Measurements from ENCODE around the gene ZCCHC8.
"Not testable (repeated sequence)": the region's sequence is repeated elsewhere in the genome, so short reads cannot be mapped to it uniquely, and the experiment has no call there.

The ZCCHC8 gene

GRCh38 chr12:122471324-122472226, 29.2 kb downstream of the ZCCHC8 start:
- no peak for TF ChIP-seq Cebpa-rat (IDR thresholded peaks at IDR 0.05)
- Histone ChIP-seq H3K9me3 (replicated peaks in 1 of 11) (no peaks in the 10 kb centered on the region), H3K4me2 (no peak overlapping the region; a peak in 1 of 22 replicates), H3K27ac (no peak overlapping the region; a peak in 2 of 22 replicates), H3K9ac (no peak overlapping the region), H4K20me1 (peaks cover 0 to 35% (median 11%) of the 10 kb centered on the region in 11 experiments; a peak in 14 of 22 replicates), H3K4me1 (peaks cover 0 to 15% (median 8%) of the 10 kb centered on the region in 10 experiments; a peak in 10 of 20 replicates), H3K27me3 (no peaks in the 10 kb centered on the region), H3K4me3 (no peak overlapping the region), H3K36me3 (peaks cover 45 to 59% (median 53%) of the 10 kb centered on the region in 11 experiments)

- Histone ChIP-seq H3K4me1 (peaks cover 0 to 19% (median 8%) of the 10 kb centered on the region in 10 experiments; a peak in 11 of 20 replicates), H4K20me1 (peaks cover 0 to 32% (median 11%) of the 10 kb centered on the region in 11 experiments; a peak in 14 of 22 replicates), H3K36me3 (peaks cover 35 to 49% (median 43%) of the 10 kb centered on the region in 11 experiments)
- H3K27me3 ChIP-seq; H3K4me3 ChIP-seq; H3K27ac ChIP-seq; H3K9ac ChIP-seq; H3K9me3 ChIP-seq (replicated peaks in 1 of 11); H3K4me2 ChIP-seq: not testable (repeated sequence)
Measured at GRCh38 chr12:122470576-122470975, 30.2 kb downstream of the ZCCHC8 start.

- H3K27ac ChIP-seq = not testable (repeated sequence)
- peaks cover 0 to 25% (median 11%) of the 10 kb centered on the region in 11 experiments; a peak in 13 of 22 replicates for H4K20me1 ChIP-seq
Measured at GRCh38 chr12:122469856-122470255, 30.9 kb downstream of the ZCCHC8 start.

GRCh38 chr12:122467983-122468382, 32.7 kb downstream of the ZCCHC8 start:
- Histone ChIP-seq H3K27ac (no peak overlapping the region), H3K9me3 (replicated peaks in 1 of 11) (no peaks in the 10 kb centered on the region), H3K9ac (no peak overlapping the region), H3K27me3 (no peaks in the 10 kb centered on the region), H3K4me3 (no peak overlapping the region), H3K4me1 (peaks cover 0 to 9% (median 0%) of the 10 kb centered on the region in 10 experiments; a peak in 5 of 20 replicates), H4K20me1 (peaks cover 0 to 11% (median 0%) of the 10 kb centered on the region in 11 experiments; a peak in 7 of 22 replicates), H3K36me3 (peaks cover 9 to 23% (median 17%) of the 10 kb centered on the region in 11 experiments; a peak in 21 of 22 replicates), H3K4me2 (no peak overlapping the region)
- no peak for TF ChIP-seq Cebpa-rat (IDR thresholded peaks at IDR 0.05)

More at GRCh38 chr12:122469856-122470255, 30.9 kb downstream of the ZCCHC8 start:
- H3K27me3 ChIP-seq; H3K4me3 ChIP-seq; H3K4me2 ChIP-seq; H3K9me3 ChIP-seq (replicated peaks in 1 of 11); H3K9ac ChIP-seq: not testable (repeated sequence)
- peaks cover 28 to 42% (median 36%) of the 10 kb centered on the region in 11 experiments for H3K36me3 ChIP-seq
- peaks cover 0 to 19% (median 8%) of the 10 kb centered on the region in 10 experiments; a peak in 11 of 20 replicates for H3K4me1 ChIP-seq

- H3K4me2 ChIP-seq; H3K9ac ChIP-seq; H4K20me1 ChIP-seq; H3K9me3 ChIP-seq (replicated peaks in 1 of 11); H3K27me3 ChIP-seq; H3K36me3 ChIP-seq; H3K4me3 ChIP-seq; H3K27ac ChIP-seq: not testable (repeated sequence)
- TF ChIP-seq Cebpa-rat (IDR thresholded peaks at IDR 0.05) = 0 out of 22 replicates have a peak, but pooled peaks of 2 of the 11 experiments have one; percentile 28
- peaks cover 0 to 13% (median 3%) of the 10 kb centered on the region in 10 experiments; a peak in 16 of 20 replicates for H3K4me1 ChIP-seq
Measured at GRCh38 chr12:122464317-122465042, 36.3 kb downstream of the ZCCHC8 start.

- no peak overlapping the region for H3K27ac ChIP-seq
- no peaks in the 10 kb centered on the region for H3K27me3 ChIP-seq
- no peak overlapping the region for H3K9ac ChIP-seq
- no peaks in the 10 kb centered on the region for H3K36me3 ChIP-seq
- H3K4me3 ChIP-seq = no peak overlapping the region
- no peak overlapping the region for H3K4me2 ChIP-seq
- peaks cover 3 to 14% (median 10%) of the 10 kb centered on the region in 10 experiments; a peak in 17 of 20 replicates for H3K4me1 ChIP-seq
- no peaks in the 10 kb centered on the region for H4K20me1 ChIP-seq
- no peaks in the 10 kb centered on the region for H3K9me3 ChIP-seq (replicated peaks in 1 of 11)
- no peak for TF ChIP-seq Cebpa-rat (IDR thresholded peaks at IDR 0.05)
Measured at GRCh38 chr12:122460641-122461040, 40.1 kb downstream of the ZCCHC8 start.

- Histone ChIP-seq H3K36me3 (no peaks in the 10 kb centered on the region), H3K27me3 (no peaks in the 10 kb centered on the region), H3K4me1 (peaks cover 3 to 15% (median 11%) of the 10 kb centered on the region in 10 experiments; a peak in 17 of 20 replicates), H3K9me3 (replicated peaks in 1 of 11) (no peaks in the 10 kb centered on the region), H3K4me2 (no peak overlapping the region), H3K9ac (no peak overlapping the region), H4K20me1 (no peaks in the 10 kb centered on the region), H3K27ac (no peak overlapping the region), H3K4me3 (no peak overlapping the region)
- no peak for TF ChIP-seq Cebpa-rat (IDR thresholded peaks at IDR 0.05)
Measured at GRCh38 chr12:122460061-122460460, 40.7 kb downstream of the ZCCHC8 start.

GRCh38 chr12:122459211-122459610, 41.5 kb downstream of the ZCCHC8 start:
- H3K27ac ChIP-seq = no peak overlapping the region
- no peaks in the 10 kb centered on the region for H3K27me3 ChIP-seq
- no peak overlapping the region for H3K9ac ChIP-seq
- H3K4me2 ChIP-seq = peak overlapping the region in 8 of 11 experiments; percentile 8 to 58 (median 42); a peak in 11 of 22 replicates
- no peaks in the 10 kb centered on the region for H4K20me1 ChIP-seq
- no peaks in the 10 kb centered on the region for H3K9me3 ChIP-seq (replicated peaks in 1 of 11)
- no peak overlapping the region for H3K4me3 ChIP-seq
- TF ChIP-seq Cebpa-rat (IDR thresholded peaks at IDR 0.05) = peak in 6 of 11 experiments; percentile 49 to 78 (median 60); a peak in 9 of 22 replicates
- no peaks in the 10 kb centered on the region for H3K36me3 ChIP-seq
- H3K4me1 ChIP-seq = peaks cover 5 to 23% (median 17%) of the 10 kb centered on the region in 10 experiments
